Activated CD8-positive, alpha-beta memory T cell treated with anti-CD3 and anti-CD28 coated beads, Interleukin-2, amount 50 U/mL, for 48 hours (primary cell): Measurements from ENCODE around the gene AGAP1.

Source experiments
- DNase-seq: peaks from one replicate; pipeline ENCODE4 v3.0.0-alpha.2; 2020

The AGAP1 gene

GRCh38 chr2:235958221-235958930 is 464.5 kb downstream of the AGAP1 start:
- no peak for DNase-seq

DNA sequence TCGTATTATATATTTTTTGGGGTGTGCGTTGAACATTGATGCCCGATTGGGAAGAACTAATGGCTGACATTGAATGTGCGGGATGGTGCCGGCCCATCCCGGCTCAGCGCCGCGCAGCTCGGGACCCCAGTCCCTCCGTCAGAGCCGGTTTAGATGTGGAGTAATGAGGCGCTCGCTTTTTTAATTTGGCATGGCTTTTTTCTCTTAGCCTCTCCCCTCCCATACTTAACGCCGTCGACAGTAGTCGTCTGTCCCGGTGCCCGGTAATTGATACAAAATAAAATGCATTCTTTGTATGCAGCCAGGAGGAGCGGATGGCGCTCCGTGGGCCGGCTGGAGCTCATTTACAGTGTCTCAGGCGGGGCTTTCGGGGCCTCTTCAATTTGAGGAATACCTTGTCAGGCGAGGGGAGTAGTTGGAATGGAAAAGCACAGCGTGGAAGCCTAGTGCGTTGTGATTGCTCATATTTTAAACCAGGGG is 465.1 kb downstream of the AGAP1 start:
- no peak for DNase-seq

DNA sequence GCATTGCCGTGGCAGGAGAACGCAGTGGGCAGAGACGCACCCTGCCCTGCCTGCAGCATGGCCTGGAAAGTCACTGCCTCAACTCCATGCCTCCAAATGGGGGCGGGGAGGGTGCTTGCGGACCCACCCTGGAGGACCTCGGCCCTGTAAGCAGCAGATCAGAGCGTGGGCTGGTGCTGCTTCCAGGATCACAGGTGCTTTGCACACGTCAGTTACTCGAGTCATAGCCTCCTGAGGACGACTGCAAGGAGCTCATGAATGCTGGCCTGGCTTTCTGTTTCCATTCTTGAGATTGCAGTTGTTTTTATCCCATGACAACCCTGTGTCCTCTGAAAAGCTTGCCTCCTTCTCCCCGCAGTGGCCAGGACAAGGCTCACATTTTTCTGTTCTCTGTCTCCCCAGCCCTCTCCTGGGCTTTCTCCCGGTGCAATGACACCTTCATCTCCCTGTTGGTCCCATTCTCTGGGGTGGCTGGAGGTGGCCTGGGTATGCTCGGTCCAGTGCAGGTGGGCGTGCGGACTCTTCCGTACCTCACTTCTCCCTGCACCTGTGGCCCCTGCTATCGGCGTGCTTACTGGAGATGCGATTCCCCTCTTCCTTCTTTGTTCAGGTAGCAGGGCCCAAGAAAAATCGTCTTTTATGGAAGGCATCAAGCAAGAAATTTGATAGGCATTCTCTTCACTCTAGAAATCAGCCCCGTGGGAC is 466.3 kb downstream of the AGAP1 start:
- no peak for DNase-seq

GRCh38 chr2:235960716-235961640 is 467.1 kb downstream of the AGAP1 start:
- DNase-seq, result no peak

DNA sequence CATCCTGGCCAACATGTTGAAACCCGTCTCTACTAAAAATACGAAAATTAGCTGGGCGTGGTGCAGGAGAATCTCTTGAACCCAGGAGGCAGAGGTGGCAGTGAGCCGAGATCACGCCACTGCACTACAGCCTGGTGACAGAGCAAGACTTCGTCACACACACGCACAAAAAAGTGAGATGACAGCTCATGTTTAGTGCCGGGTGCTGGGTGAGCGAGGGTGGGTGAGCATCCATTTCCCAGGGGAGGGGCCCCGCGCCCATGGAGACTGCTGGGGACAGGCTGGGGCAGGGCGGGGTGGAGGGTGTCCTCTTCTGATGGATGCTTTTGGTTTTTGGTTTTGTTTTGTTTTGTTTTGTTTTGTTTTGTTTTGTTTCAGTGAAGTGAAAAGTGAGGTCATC is 467.9 kb downstream of the AGAP1 start:
- no peak for DNase-seq

DNA sequence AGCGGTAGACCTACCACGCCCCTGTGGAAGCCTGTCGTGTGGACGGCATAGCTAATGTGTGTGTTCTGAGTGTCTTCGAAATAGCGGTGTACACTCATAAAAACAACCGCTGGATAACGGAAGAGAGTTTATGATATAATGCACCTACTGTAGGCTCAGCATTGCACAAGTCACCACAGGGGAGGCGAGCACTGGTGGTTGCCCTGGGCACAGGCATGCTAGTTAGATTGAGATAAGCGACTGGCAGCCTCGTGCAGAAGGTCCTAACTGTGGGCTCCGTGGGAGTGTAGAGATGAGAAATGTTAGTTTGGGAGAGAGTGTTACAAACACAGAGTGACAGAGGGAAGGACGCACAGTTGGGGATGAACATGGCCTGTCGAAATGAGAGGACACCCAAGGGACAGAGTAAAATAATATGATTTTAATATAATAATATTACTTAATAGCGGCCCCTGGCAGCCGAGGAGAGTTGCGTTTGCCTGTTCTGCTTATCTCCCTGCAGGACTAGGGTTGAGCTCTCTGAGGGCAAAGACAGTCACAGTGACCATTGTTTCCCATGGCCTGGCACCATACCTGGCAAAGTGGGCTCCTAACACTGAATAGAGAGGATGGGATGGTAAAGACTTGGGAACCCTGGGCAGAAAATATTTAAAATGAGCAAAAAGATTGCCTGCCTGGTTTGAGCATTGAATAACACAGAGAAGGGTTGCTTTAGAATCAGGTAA is 470.2 kb downstream of the AGAP1 start:
- no peak for DNase-seq

DNA sequence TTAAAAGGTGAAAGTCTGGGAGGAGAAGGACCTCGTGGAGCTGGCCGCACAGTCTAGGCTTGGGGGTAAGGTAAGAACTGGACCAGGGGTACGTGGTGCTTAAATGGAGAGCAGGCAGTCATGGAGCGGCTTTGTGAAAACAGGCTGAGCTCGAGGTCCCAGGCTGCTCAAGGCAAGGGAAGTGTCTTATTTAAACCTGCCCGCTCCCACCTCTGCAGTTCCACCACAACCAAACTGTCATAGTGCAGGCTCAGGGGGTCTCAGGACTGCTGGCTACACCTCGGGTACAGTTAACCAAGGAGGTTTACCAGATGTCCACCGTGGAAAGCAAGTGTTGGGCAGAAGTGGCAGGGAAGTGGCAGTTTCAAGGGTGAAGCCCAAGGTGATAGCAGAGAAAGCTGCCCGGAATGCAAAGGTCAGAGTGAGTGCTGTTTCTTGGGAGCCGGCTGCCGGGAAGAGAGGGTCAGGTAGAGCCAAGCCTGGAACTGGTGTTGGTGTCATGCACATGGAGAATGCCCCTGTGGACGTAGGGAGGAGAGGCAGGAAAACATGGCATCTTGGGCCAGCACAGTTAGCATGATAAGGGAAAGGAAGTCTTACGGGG is 471.0 kb downstream of the AGAP1 start:
- no peak for DNase-seq

DNA sequence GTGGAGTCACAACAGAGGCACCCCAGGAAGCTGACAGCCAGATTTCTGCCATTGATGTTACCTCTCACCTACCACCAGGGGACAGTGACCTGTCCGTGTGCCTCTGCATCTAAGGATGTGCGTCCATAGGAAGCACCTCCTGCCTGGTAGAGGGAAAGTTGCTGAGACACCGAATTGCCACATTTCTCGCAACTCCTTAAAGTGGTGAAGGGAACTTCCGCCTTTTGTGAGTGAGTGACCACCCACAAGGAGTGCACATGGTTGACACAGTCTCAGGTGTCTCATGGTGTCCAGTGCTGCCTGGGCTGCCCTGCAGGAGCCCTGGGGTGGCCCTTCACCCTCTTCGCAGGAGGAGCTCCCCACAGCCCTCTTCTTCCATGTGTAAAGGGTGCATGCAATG is 472.6 kb downstream of the AGAP1 start:
- DNase-seq, result peak; percentile 29

GRCh38 chr2:235966932-235967757 is 473.3 kb downstream of the AGAP1 start:
- peak; percentile 7 for DNase-seq

DNA sequence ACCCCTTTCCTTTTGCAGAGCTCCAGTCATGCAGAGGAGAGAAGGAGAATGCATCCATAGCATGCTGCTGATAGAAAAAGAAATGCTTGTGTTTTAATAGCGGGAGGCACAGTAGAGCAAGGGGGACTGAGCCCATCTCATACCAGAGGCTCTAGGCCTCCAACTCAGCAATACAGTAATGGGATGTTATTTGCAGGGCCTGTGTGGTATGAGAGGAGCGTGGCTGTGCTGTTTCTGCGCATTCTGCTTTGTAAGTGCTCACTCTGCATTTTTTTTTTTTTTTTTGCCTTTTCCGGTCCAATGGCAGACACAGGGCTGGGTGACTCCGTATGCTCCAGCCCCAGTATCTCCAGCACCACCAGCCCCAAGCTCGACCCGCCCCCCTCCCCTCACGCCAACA is 474.3 kb downstream of the AGAP1 start:
- DNase-seq, result peak; percentile 0

- DNase-seq, result peak; percentile 6
These were observed 474.9 kb downstream of the AGAP1 start for GRCh38 chr2:235968616-235969324.

DNA sequence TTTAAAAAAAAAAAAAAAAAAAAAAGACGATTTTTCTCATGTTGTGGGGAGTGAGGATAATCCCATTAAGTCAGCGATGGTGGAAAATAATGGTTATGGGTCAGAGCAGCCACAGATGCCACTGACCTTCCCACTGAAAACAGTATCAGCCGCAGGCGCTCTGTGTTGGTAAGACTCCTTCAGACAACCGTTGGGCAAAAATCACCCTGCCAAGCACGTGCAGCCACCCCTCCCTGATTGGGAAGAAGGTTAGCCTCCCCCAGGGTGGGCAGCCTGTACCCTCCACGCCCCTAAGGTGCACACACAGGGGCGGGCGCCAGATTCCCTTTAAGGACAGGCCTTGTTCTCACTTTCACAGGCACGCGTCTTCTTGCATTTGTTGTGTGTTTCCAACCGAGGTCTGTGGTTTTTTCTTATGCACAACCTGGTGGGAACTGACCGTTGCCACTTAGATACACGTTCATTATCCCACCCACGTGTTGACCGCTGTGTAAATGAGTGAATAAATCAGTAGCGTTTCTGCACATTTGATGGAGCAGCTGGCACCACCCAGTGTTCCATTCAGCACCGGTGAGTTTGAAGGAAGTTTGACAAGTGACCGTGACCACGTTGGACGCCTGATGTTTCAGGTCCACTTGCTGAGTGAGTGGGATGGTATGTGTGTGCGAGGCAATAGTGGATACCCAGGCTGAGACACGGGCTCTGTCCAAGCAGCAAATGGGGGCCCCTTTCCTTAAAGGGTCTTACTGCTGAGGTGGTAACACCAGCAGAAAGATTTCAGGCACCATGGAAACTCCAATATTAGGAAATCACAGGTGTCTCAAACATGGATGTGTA is 476.6 kb downstream of the AGAP1 start:
- no peak for DNase-seq

GRCh38 chr2:235976516-235976915 is 482.7 kb downstream of the AGAP1 start:
- no peak for DNase-seq

DNA sequence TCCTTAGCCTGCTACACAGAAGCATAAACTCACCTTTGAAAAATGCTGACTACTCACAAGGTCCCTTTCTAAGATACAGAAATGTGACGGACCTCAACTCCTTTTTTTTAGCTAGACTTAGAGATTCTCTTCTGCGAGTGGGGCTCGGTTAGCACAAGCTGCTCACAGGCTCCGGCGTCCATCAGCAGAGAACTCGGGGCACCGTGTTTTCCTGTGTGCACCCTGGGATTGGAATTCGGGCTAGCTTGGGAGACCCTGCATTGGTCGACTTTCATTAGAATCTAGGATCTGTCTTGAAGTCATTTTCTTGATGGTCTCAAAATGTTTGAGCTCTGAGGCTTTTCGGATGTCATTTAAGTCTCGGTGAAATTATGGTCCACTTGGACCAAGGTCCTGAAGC is 483.1 kb downstream of the AGAP1 start:
- no peak for DNase-seq

- no peak for DNase-seq
These were observed 483.6 kb downstream of the AGAP1 start for GRCh38 chr2:235977445-235977844.

DNA sequence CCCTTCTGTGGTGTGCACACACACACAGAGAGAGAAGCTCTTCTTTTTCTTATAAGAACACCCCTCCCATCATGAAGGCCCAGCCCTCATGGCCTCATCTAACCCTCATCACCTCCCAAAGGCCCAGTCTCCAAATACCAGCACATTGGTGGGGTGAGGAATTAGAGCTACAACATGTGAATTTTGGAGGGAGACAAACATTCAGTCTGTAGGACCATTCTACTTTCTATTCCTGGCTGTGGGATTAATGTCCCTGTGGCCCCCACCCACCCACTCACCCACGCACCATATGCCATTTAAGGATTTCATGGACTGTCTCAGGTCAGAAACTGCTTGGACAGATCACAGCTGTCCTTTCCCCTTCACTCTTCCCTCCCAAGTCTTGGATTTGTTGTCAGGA is 484.2 kb downstream of the AGAP1 start:
- no peak for DNase-seq

- no peak for DNase-seq
These were observed 485.2 kb downstream of the AGAP1 start for GRCh38 chr2:235979037-235979436.

GRCh38 chr2:235979753-235980435 is 486.1 kb downstream of the AGAP1 start:
- DNase-seq, result no peak

- no peak for DNase-seq
These were observed 487.8 kb downstream of the AGAP1 start for GRCh38 chr2:235981631-235982030.
